Breast epithelium (tissue), 3 donors: ENCODE data around the gene MAPRE2.

Experiments used
- CTCF ChIP-seq, 3 donors: fragments of 450-650 bp; IDR thresholded peaks; one replicate each; pipeline ENCODE4 v1.5.1; 2016 to 2017; ENCODE audit warnings: antibody characterized with exemption in 3 of 3, mild to moderate bottlenecking in 3 of 3, moderate library complexity in 3 of 3
- POLR2A ChIP-seq: fragments of 450-650 bp; IDR thresholded peaks from one replicate; pipeline ENCODE4 v1.6.1; 2016; ENCODE audit warnings: antibody characterized with exemption, mild to moderate bottlenecking, moderate library complexity
- POLR2AphosphoS5 ChIP-seq, 3 donors: sonication (generic); formaldehyde crosslinking; IDR thresholded peaks; one replicate each; pipeline ENCODE4 v1.6.1; 2017; ENCODE audit warnings: antibody characterized with exemption in 3 of 3

- no peak for TF ChIP-seq CTCF (IDR thresholded peaks at IDR 0.05)
- TF ChIP-seq POLR2A, result no peak
- no peak for TF ChIP-seq POLR2AphosphoS5 (IDR thresholded peaks at IDR 0.05)
Observed at GRCh38 chr18:35155398-35156117, 114.3 kb downstream of the MAPRE2 start.
